IPS-18a (cell line): ENCODE data around the gene BLTP3A.
"Not testable (repeated sequence)": the region's sequence is repeated elsewhere in the genome, so short reads cannot be mapped to it uniquely, and the experiment has no call there.

Experiments
- H3K27ac ChIP-seq: one replicate; pipeline ENCODE4 v1.5.1; 2013; ENCODE audit warnings: low read length
- H3K27me3 ChIP-seq: one replicate; pipeline ENCODE4 v1.6.1; 2013; ENCODE audit warnings: mild to moderate bottlenecking, low read length; ENCODE audit not compliant: control insufficient read depth, insufficient read depth
- H3K36me3 ChIP-seq: one replicate; pipeline ENCODE4 v1.6.1; 2013; ENCODE audit warnings: low read depth, low read length; ENCODE audit not compliant: control insufficient read depth
- H3K4me1 ChIP-seq: one replicate; pipeline ENCODE4 v1.6.1; 2013; ENCODE audit warnings: low read depth, low read length; ENCODE audit not compliant: control insufficient read depth
- H3K4me3 ChIP-seq: one replicate; pipeline ENCODE4 v1.5.1; 2013; ENCODE audit warnings: low read length
- H3K9ac ChIP-seq: one replicate; pipeline ENCODE4 v1.6.1; 2013; ENCODE audit warnings: mild to moderate bottlenecking, low read length, moderate library complexity
- H3K9me3 ChIP-seq: one replicate; pipeline ENCODE4 v1.6.1; 2013; ENCODE audit warnings: low read depth, low read length; ENCODE audit not compliant: control insufficient read depth

The BLTP3A gene

GRCh38 chr6:34793877-34794276, 2.0 kb downstream of the BLTP3A start:
- Histone ChIP-seq H3K36me3 (no peaks in the 10 kb centered on the region), H3K4me3 (no peak overlapping the region), H3K9ac (no peak overlapping the region), H3K27me3 (no peaks in the 10 kb centered on the region), H3K27ac (no peak overlapping the region), H3K9me3 (no peaks in the 10 kb centered on the region), H3K4me1 (peaks cover 11% of the 10 kb centered on the region)

- Histone ChIP-seq H3K9me3 (no peaks in the 10 kb centered on the region), H3K4me3 (no peak overlapping the region), H3K36me3 (no peaks in the 10 kb centered on the region), H3K4me1 (peaks cover 9% of the 10 kb centered on the region), H3K27ac (no peak overlapping the region), H3K27me3 (no peaks in the 10 kb centered on the region), H3K9ac (no peak overlapping the region)
Observed at GRCh38 chr6:34795836-34796425, 4.0 kb downstream of the BLTP3A start.

- Histone ChIP-seq H3K27ac (no peak overlapping the region), H3K4me1 (peaks cover 4% of the 10 kb centered on the region), H3K27me3 (no peaks in the 10 kb centered on the region), H3K9me3 (no peaks in the 10 kb centered on the region), H3K9ac (no peak overlapping the region), H3K36me3 (no peaks in the 10 kb centered on the region), H3K4me3 (no peak overlapping the region)
Observed at GRCh38 chr6:34798057-34798456, 6.2 kb downstream of the BLTP3A start.

- Histone ChIP-seq H3K27ac (no peak overlapping the region), H3K9ac (no peak overlapping the region)
Observed at GRCh38 chr6:34799547-34799946, 7.7 kb downstream of the BLTP3A start.

GRCh38 chr6:34804543-34804942, 12.7 kb downstream of the BLTP3A start:
- H3K36me3 ChIP-seq: no peaks in the 10 kb centered on the region
- H3K27ac ChIP-seq: no peak overlapping the region
- H3K4me1 ChIP-seq: no peaks in the 10 kb centered on the region
- no peaks in the 10 kb centered on the region for H3K27me3 ChIP-seq
- H3K9ac ChIP-seq: no peak overlapping the region
- H3K9me3 ChIP-seq: no peaks in the 10 kb centered on the region
- H3K4me3 ChIP-seq: no peak overlapping the region

More at GRCh38 chr6:34799547-34799946, 7.7 kb downstream of the BLTP3A start:
- Histone ChIP-seq H3K9me3 (no peaks in the 10 kb centered on the region), H3K36me3 (no peaks in the 10 kb centered on the region), H3K4me1 (no peaks in the 10 kb centered on the region), H3K27me3 (no peaks in the 10 kb centered on the region), H3K4me3 (no peak overlapping the region)

- not testable (repeated sequence) for H3K4me3 ChIP-seq, H3K4me1 ChIP-seq, H3K9me3 ChIP-seq, H3K9ac ChIP-seq, H3K27ac ChIP-seq, H3K27me3 ChIP-seq, H3K36me3 ChIP-seq
Observed at GRCh38 chr6:34805074-34805473, 13.2 kb downstream of the BLTP3A start.

GRCh38 chr6:34806738-34807453, 15.0 kb downstream of the BLTP3A start:
- Histone ChIP-seq H3K4me3 (no peak overlapping the region), H3K36me3 (no peaks in the 10 kb centered on the region), H3K27me3 (no peaks in the 10 kb centered on the region), H3K9ac (no peak overlapping the region), H3K9me3 (no peaks in the 10 kb centered on the region), H3K4me1 (no peaks in the 10 kb centered on the region), H3K27ac (no peak overlapping the region)

GRCh38 chr6:34808473-34808872, 16.6 kb downstream of the BLTP3A start:
- H3K9me3 ChIP-seq, H3K27ac ChIP-seq, H3K9ac ChIP-seq, H3K36me3 ChIP-seq, H3K4me1 ChIP-seq, H3K27me3 ChIP-seq, H3K4me3 ChIP-seq: not testable (repeated sequence)

GRCh38 chr6:34809419-34809818, 17.5 kb downstream of the BLTP3A start:
- not testable (repeated sequence) for H3K9ac ChIP-seq, H3K4me1 ChIP-seq, H3K4me3 ChIP-seq, H3K9me3 ChIP-seq, H3K27ac ChIP-seq, H3K36me3 ChIP-seq, H3K27me3 ChIP-seq

- no peak overlapping the region for H3K27ac ChIP-seq
- no peaks in the 10 kb centered on the region for H3K4me1 ChIP-seq
- no peak overlapping the region for H3K9ac ChIP-seq
- H3K4me3 ChIP-seq: no peak overlapping the region
- H3K36me3 ChIP-seq: no peaks in the 10 kb centered on the region
- H3K9me3 ChIP-seq: no peaks in the 10 kb centered on the region
- H3K27me3 ChIP-seq: no peaks in the 10 kb centered on the region
Observed at GRCh38 chr6:34810017-34810882, 18.4 kb downstream of the BLTP3A start.

GRCh38 chr6:34810936-34811632, 19.2 kb downstream of the BLTP3A start:
- Histone ChIP-seq H3K4me3 (no peak overlapping the region), H3K36me3 (no peaks in the 10 kb centered on the region), H3K9me3 (no peaks in the 10 kb centered on the region), H3K27me3 (no peaks in the 10 kb centered on the region), H3K4me1 (no peaks in the 10 kb centered on the region), H3K9ac (no peak overlapping the region), H3K27ac (no peak overlapping the region)
